RWPE2 (cell line): ENCODE results near the gene MNT.
A peak's percentile ranks its signal among the peaks of the same experiment; 100 is the strongest.

Source experiments
- ATAC-seq: fragments of 200-7000 bp; cut with Tn5 transposase; 3 replicates; pipeline ENCODE4 v1.9.1; 2021; ENCODE audit warnings: low read depth
- DNase-seq: peaks from one replicate; pipeline ENCODE4 v3.0.0-alpha.2; 2020; ENCODE audit warnings: low spot score
- H3K27ac ChIP-seq: fragments of 450-650 bp; 2 replicates; pipeline ENCODE4 v1.5.1; 2017; ENCODE audit warnings: mild to moderate bottlenecking; ENCODE audit not compliant: poor library complexity, severe bottlenecking
- H3K27me3 ChIP-seq: fragments of 250-450 bp; sonication (Bioruptor Pico); 2 replicates; pipeline ENCODE4 v1.5.1; 2021; ENCODE audit warnings: mild to moderate bottlenecking, moderate library complexity; ENCODE audit not compliant: insufficient read depth, poor library complexity, severe bottlenecking
- H3K36me3 ChIP-seq: fragments of 250-450 bp; sonication (Bioruptor Pico); 2 replicates; pipeline ENCODE4 v1.5.1; 2020; ENCODE audit warnings: low read depth, mild to moderate bottlenecking, moderate library complexity
- H3K4me1 ChIP-seq: fragments of 250-450 bp; sonication (Bioruptor Pico); 2 replicates; pipeline ENCODE4 v1.5.1; 2021; ENCODE audit warnings: mild to moderate bottlenecking, moderate library complexity; ENCODE audit not compliant: insufficient read depth, poor library complexity, severe bottlenecking
- H3K4me3 ChIP-seq: fragments of 250-450 bp; sonication (Bioruptor Pico); 2 replicates; pipeline ENCODE4 v1.5.1; 2021; ENCODE audit warnings: mild to moderate bottlenecking, moderate library complexity; ENCODE audit not compliant: severe bottlenecking
- H3K9me3 ChIP-seq: fragments of 250-450 bp; sonication (Bioruptor Pico); 2 replicates; pipeline ENCODE4 v1.5.1; 2021; ENCODE audit warnings: mild to moderate bottlenecking, moderate library complexity; ENCODE audit not compliant: severe bottlenecking
- CTCF ChIP-seq: fragments of 450-650 bp; IDR thresholded peaks from one replicate; pipeline ENCODE4 v1.5.1; 2017; ENCODE audit warnings: mild to moderate bottlenecking, moderate library complexity; ENCODE audit not compliant: poor library complexity, severe bottlenecking

MNT gene

GRCh38 chr17:2336215-2336851 is 64.5 kb downstream of the MNT start, which contains the start of gene TSR1:
TSR1 (minus strand) TSS chr17:2336457; CDS start chr17:2336427, 30 bp downstream.
- no peaks in the 10 kb centered on the region for H3K9me3 ChIP-seq
- H3K36me3 ChIP-seq = peaks cover 50% of the 10 kb centered on the region
- TF ChIP-seq CTCF = peak; percentile 42
- DNase-seq (peak; percentile 92), ATAC-seq (peak; percentile 92)
- H3K4me1 ChIP-seq = peaks cover 6% of the 10 kb centered on the region
- H3K4me3 ChIP-seq = peak within 1 kb of the TSS; percentile 82
- peak within 1 kb of the TSS; percentile 62 for H3K27ac ChIP-seq
- no peaks in the 10 kb centered on the region for H3K27me3 ChIP-seq

GRCh38 chr17:2335726-2336214 is 65.1 kb downstream of the MNT start:
- TF ChIP-seq CTCF = no peak
- Histone ChIP-seq H3K36me3 (peaks cover 52% of the 10 kb centered on the region), H3K9me3 (no peaks in the 10 kb centered on the region), H3K4me3 (peak overlapping the region; percentile 82), H3K27me3 (no peaks in the 10 kb centered on the region), H3K27ac (peak overlapping the region; percentile 62), H3K4me1 (peaks cover 6% of the 10 kb centered on the region)
- ATAC-seq = no peak
- no peak for DNase-seq
